NCI-H2081 (cell line): ENCODE results near the gene IQCH.
A peak's percentile ranks its signal among the peaks of the same experiment; 100 is the strongest.

Source experiments
- DNase-seq, 2 experiments: peaks; one replicate each; lab custom pipeline; 2025; lab: John Stamatoyannopoulos, UW

Gene IQCH

DNA sequence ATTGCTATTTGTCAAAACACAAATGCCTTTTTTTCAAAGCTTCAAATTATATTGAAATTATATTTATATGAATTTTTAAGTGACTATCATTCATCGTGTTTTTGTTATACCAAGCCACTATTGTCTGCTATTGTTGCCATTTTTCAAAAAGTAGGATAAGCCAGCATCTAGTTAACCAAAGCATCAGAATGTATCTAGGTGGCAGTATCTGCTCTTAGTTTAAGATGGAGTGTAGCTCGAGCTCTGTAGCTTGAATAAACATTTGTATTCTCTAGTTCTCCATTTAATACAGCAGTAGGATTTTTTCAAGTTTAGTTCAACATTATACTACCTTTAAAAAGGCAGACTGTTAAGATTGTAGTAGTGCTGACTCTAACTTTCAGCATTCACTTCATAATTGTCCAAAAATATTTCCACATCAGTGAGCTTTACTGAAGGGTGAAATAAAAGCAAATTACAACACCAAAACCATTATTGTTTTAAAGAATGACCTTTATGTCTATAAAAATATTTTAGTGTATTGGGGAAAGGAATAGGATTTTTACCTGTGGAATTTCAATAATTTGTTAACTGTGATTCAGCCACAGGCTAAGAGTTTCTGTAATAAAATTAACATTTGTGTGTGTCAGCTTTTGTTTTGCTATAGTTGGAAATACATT is 246.7 kb downstream of the IQCH start:
- peak in 1 of 2 experiments; percentile 14 for DNase-seq

- peak in 1 of 2 experiments; percentile 17 for DNase-seq
Measured at GRCh38 chr15:67501836-67502461, 247.4 kb downstream of the IQCH start.

DNA sequence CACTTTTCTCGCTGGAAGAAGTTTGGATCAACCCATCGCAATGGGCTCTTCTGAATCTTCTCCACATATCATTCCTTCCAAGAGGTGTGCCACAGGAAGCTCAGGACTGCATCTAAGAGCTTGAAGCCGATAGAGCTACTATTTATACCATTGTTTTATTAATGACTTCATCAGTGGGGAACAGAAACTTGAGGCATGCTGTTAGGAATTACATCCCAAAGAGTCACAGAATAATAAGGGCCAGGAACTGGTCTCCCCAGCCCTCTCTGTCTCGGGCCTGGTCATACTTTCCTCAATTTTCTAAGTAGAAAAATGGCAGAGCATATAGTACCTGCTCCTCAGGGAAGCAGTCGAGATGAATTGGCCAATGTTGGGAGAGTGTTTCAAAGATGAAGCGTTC is 249.5 kb downstream of the IQCH start:
- DNase-seq, result no peak

DNA sequence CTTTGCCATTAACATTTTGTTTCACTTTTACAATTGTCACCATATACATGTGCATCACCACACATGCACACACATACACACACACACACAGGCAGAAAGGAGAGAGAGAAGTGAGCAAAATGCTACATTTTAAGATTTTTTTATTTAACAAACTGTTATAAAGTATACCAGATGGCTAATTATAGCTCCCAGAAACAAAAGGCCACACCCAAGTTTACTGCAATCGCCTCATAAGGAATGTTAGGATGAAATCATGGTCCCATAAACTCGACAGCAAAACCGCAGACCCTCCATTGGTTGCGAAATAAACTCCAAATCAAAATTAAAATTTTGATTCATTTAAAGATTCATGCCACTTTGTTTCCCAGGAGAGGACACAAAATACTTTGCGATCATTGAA is 250.2 kb downstream of the IQCH start:
- DNase-seq, result no peak

DNA sequence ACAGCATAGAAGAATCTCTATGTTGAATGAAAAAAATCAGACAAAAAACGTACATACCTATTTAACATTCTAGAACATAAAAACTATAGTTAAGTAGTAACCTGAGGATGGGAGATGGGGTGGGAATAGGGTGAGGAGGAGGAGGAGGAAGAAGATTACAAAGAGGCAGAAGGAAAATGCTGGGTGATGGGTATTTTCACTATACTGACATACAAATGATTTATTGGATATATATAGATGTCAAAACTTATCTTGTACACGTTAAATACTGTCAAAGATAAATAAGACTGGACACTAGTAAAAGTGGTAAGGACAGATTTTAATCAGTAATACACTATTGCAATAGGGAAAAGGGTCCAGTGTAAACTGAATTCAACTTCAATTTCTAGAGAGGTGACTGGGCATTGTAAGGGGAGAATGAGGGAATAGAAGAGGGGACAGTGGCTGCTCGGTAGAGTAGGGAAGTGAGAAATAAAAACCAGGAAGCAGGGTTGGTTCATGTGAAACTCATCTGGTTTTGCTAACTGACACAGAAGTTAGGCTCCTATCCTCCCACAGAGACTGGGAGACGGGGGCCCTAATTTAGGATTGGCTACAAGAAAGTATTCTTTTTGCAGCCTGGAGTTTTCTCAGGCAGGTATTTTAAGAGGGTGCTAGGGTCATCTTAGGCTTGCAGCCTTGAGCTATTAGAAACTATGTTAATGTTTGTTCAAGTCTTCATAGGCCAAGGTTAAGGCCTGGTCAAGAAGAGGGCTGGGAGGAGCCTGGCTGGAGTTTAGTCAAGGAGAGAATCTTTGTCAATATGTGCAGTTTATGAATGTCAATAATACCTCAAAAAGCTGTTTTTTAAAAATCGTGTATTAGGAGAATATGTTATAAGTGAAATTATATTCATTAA is 251.3 kb downstream of the IQCH start:
- no peak for DNase-seq

DNA sequence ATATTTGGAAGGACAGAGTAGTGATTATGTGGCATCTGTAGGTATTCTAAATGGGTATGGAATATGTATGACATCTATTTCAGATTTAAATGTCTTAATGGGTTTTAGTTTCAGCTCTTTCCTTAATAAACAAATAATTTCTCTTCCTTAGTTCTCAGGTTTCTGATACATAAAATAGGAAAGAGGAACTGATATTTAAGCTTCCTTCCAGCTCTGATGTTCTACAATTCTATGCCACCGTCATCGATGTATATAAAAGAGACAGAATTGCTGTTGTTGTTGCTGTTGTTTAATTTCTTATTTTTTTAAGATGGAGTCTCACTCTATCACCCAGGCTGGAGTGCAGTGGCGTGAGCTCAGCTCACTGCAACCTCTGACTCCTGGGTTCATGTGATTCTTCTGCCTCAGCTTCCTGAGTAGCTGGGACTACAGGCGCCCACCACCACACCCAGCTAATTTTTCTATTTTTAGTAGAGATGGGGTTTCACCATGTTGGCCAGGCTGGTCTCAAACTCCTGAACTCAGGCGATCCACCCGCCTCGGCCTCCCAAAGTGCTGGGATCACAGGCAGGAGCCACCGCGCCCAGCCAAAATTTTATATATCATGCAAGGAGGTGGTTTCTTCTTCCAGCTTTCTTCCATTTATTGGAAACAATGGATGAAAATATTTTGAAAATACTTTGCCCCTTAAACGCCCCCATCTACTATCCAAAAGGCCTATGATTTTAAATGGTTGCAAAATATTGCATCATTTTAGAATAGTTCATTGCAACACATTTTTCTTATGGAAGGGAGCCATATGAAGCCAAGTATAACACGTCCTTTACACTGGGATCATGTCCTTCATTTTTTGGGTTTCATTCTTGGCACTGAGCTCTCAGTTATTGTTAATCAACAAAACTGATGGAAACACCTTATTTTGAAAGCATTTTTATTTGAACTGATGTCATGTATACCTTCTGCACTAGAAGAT is 252.5 kb downstream of the IQCH start:
- DNase-seq, result no peak

- no peak for DNase-seq
Measured at GRCh38 chr15:67508407-67508806, 253.8 kb downstream of the IQCH start.

DNA sequence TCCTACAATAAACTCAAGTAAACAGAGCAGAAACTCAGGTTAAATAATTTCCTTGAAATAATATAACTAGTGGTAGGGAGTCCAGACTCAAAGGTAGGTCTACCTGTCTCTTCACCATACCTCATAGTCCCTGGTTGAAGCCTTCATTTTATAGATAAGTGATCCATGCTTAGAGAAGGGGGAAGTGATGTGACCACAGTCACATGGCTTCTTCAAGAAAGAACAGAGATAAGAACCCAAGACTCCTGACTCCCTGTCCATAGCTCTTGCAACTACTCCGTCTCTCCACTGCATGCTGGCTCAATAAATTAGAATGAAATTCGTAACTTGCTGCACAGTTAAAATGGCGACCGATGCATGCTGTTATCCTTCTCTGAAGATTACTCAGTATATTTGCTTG is 255.3 kb downstream of the IQCH start:
- no peak for DNase-seq

DNA sequence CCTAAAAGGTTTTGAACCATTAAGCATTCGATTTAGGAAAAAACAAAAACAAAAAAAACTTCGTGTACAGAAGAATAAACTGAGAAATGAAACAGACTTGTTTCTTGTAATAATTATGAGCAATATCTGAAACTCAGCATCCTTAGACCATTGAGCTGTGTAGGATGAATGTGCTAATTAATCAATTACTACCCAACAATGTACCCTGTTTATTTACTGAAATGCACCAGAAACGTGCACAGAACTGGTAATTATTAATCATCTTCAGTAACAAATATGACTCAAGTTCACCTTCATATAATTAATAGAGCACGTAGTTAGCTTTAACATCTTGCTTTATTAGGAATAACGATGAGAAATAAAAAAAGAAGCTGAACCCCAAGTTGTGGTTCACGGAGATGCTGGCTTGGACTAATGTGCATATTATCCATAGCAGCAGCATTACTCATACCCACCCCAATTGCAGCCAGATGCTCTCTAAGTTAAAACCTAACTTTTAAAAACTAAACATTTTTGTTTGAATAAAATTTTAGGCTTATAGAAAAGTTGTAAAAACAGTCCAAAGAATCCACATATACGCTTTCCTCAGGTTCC is 256.1 kb downstream of the IQCH start:
- DNase-seq, result no peak

DNA sequence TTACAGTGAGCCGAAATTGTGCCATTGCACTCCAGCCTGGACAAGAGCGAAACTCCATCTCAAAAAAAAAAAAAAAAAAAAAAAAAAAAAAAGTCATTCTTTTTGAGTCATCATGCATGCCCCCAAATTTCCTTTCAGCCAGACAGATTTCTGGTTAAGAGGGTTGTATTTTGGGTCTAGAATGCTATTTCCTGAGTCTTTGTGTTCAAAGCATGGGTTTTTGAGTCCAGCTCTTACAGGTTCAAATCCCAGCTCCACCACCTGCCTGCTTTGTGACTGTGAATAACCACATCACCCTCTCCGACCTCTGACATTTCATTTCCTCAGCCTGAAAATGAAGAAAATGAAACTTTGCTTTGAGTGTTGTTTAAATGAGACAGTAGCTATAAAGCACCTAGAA is 257.0 kb downstream of the IQCH start:
- no peak for DNase-seq

DNA sequence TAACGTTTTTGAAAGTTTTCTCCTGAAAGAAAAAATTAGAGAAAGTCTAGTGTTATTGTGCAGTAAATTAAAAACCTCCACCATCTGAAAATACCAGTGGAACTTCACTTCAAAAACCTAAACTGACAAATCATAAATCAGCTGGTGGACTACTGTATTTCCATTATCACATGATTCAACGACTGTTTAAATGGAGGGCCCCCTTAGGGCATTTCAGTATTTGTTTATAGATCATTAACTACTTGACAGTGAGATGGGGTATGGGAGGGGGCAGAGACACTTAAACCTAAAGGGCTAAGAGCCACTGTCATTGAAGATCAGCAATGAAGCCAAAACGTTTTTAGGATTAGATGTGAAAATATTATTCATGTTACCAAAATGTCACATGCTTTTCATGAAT is 257.6 kb downstream of the IQCH start:
- DNase-seq, result peak; percentile 16 to 50

DNA sequence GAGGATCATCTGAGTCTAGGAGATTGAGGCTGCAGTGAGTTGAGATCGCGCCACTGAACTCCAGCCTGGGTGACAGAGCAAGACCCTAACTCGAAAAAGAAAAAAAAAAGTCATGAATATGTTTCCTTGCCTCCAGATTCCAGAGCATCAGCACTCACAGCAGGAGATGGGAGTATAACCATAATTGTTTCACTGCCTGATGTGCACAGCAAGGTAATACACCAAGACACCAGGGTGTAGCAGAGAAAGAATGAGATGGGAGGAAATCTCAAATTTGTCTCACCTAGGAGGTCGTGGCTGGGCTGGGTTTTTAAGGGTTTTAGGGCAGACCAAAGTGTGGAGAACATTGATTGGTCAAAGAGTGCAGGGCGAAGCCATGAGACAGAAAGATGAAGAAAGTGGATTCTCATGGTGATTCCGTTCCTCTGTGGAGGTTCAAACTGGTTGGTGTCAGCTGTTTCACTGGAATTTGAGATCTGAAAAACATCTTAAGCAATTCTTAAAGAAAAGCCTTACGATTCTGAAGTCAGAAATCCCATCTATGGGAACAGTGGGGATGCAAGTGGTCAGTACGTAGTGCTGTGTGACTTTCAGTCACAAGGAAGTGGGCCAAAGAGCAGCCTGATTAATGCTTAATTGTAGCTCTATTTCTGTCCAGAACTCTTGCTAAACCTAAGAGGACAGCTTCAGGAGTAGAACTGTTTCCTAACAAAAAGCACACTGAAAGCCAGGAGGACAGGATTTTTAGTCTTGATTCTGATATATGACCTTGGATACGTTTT is 258.5 kb downstream of the IQCH start:
- no peak for DNase-seq

- no peak for DNase-seq
Measured at GRCh38 chr15:67515090-67515489, 260.5 kb downstream of the IQCH start.

GRCh38 chr15:67515557-67515956 is 261.0 kb downstream of the IQCH start:
- DNase-seq, result no peak

DNA sequence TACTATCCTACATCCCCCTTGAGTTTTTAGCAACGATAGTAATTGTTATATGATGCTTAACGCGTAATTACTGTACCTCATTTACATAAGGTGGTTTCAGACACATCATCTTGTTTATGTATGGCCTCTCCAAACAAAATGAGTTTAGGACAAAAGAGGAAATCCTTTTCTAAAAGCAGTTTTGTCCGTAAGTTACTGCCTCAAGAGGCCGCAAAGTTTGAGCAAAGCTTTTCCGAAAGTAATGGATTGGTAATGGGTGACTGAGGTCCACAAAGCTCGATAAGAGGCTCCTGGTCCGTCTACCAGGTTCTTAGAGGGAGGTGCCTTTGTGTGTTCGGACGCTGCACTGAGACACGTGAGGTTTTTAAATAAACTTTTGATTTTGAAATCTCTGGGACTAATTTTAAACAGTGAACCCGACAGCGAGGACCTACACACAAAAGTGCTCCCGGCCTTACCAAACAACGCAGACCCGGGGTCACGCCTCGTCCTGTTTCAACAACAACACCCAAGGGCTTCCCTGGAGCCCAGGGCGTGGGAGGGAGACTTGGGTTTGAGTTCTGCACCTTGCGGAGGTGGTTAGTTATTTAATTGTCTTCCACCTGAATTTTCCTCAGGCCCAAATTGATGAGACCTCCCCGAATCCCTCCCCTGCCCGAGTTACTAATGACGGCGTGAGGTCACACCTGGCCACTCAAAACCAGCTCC is 265.9 kb downstream of the IQCH start:
- DNase-seq, result no peak

DNA sequence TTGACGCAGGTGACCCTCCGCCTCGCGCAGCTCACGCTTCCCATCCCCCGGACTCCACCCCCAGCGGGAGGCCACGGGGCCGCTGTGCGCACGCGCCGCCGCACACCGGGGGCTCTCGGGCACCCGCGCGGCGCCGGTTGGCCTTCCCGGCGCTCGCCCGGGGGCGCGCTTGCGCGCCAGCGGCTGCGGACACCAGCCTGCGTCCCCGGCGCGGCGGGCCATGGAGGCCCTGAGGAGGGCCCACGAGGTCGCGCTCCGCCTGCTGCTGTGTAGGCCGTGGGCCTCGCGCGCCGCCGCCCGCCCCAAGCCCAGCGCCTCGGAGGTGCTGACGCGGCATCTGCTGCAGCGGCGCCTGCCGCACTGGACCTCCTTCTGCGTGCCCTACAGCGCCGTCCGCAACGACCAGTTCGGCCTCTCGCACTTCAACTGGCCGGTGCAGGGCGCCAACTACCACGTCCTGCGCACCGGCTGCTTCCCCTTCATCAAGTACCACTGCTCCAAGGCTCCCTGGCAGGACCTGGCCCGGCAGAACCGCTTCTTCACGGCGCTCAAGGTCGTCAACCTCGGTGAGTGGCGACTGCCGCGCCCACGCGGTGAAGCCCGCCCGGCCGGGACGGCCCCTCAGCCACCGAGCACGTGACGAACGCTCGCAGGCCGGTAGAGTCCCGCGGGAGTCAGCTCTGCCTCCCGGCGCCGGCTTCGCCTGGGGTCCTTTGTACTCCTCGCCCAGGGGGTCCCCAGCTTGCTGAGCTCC is 266.6 kb downstream of the IQCH start, which contains the start of gene C15orf61:
Gene C15orf61 (plus strand): TSS at position 103 of the 754 bp plus-strand sequence. CDS start 118 bp downstream, at position 221.
- DNase-seq, result peak; percentile 82 to 87

DNA sequence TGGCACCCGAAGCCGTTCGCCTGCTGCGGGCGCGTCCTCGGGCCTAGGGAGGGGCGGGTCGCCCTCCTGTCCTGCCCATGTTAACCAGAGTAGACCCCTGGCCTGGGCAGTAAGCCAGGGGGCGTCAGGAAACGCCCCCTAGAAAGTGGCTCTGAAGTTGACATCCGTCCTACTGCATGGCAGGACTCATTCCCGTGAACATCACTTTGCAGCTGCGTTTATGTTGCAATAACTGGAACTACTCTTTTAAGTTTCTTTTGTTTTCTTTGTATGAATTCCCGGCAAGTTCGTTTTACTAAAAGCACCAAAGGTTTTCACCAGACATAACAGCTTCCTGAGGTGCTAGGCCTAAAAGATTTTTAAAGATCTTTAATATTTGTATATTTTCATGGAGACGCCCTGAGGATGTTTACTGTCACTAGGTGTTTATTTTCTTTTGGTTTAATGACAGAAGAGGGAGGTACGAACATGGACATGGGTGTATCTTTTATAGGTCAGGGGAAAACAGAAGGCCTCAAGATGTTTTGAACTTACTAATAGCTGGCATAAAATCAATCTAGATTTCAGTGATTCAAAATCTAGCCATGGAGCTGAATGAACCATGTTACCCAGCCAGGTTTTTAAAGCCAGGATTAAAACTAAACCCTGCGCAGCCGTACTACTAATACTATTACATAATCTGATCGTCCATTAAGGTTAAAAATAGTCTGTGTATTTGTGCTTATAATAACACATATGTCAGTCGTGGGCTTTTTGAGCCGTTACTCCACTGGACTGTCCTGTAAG is 267.4 kb downstream of the IQCH start:
- no peak for DNase-seq

DNA sequence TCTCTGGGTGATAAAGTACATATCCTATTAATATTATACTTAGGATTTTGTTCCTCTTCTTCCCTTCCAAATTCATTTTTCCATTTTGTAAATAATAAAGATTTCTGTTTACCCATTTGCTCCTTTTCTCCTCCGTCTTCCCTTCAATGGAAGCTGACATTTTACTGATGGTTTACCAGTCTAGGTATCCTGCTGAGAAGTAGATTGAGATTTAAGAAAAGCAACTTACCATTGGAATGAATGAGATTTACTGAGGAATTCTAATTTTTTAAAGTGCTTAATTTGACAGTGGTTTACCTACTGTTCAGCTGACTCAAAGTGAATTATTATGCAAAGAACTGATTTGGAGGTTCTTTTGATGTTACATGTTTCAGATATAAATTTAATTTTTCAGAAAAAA is 268.7 kb downstream of the IQCH start:
- no peak for DNase-seq
